Measurements from ENCODE around the gene SLC9A8.

Gene SLC9A8

DNA sequence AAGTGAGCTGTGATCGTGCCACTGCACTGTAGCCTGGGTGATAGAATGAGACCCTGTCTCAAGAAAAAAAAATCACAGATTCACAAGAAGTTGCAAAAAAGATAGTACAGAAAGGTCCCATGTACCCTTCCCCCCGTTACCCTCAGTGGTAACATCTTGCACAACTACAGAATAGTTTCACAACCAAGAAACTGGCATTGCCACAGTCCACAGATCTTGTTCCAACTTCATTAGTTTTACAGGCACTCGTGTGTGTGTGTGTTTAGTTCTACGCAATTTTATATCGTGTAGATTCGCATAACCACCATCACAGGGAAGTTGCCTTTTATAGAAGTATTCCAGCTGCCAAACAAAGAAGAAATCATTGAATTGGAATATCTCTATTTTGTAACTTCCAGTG lies 83.6 kb downstream of the SLC9A8 start:
- Histone ChIP-seq H3K4me3 (ENCODE audit: low read depth in 1 of 2, low read length in 1 of 2) (peak overlapping the region; percentile 31 to 53), H3K27ac (peak overlapping the region; percentile 78), H3K4me1 (ENCODE audit: control insufficient read depth in 1 of 2, insufficient read depth in 1 of 2, low read depth in 1 of 2, low read length in 1 of 2) (peaks cover 56 to 67% of the 10 kb centered on the region in 2 experiments), H3K27me3 (no peaks in the 10 kb centered on the region), H3K9me3 (no peaks in the 10 kb centered on the region), H3K36me3 (no peaks in the 10 kb centered on the region)
- TF ChIP-seq, protein P1, sequence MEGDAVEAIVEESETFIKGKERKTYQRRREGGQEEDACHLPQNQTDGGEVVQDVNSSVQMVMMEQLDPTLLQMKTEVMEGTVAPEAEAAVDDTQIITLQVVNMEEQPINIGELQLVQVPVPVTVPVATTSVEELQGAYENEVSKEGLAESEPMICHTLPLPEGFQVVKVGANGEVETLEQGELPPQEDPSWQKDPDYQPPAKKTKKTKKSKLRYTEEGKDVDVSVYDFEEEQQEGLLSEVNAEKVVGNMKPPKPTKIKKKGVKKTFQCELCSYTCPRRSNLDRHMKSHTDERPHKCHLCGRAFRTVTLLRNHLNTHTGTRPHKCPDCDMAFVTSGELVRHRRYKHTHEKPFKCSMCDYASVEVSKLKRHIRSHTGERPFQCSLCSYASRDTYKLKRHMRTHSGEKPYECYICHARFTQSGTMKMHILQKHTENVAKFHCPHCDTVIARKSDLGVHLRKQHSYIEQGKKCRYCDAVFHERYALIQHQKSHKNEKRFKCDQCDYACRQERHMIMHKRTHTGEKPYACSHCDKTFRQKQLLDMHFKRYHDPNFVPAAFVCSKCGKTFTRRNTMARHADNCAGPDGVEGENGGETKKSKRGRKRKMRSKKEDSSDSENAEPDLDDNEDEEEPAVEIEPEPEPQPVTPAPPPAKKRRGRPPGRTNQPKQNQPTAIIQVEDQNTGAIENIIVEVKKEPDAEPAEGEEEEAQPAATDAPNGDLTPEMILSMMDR (IDR thresholded peaks at IDR 0.05) = no peak

DNA sequence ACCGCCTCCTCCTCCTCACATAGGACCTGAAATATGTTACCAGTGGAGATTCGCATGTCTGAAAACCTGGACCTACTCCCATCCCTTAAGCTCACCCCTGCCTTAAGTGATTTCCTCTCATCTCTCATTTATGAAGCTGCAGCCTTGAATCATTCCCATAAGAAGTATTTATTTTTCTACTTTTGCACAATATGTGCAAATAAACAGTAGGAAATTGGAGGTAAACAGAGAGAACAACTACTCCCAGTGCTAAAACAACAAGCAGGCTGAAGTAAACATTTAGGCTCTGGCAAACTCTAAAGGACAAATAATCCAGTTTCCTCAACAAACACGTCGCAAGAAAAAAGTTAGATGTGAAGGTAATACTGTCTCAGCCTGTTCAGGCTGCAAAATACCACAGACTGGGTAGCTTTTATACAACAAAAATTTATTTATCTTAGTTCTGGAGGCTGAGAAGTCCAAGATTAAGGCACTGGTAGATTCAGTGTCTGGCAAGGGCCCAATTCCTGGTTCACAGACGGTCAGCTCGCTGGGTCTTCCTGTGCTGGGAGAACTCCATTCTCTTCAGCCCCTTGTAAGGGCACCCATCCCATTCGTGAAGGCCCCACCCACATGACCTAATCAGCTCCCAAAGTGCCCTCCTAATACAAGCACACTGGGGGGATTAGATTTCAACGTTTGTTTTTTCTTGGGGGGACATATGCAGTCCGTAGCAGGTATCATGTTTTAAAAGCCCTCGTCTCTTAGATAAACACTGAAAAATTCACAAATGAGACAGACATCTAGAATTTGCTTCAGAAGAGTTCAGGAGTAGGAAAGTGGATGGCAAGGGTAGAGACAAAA lies 87.1 kb downstream of the SLC9A8 start:
- H3K27me3 ChIP-seq = no peaks in the 10 kb centered on the region
- H3K4me3 ChIP-seq (ENCODE audit: low read depth in 1 of 2, low read length in 1 of 2) = no peak overlapping the region
- peaks cover 14% of the 10 kb centered on the region for H3K36me3 ChIP-seq
- H3K27ac ChIP-seq = no peak overlapping the region
- H3K4me1 ChIP-seq (ENCODE audit: control insufficient read depth in 1 of 2, insufficient read depth in 1 of 2, low read depth in 1 of 2, low read length in 1 of 2) = peaks cover 27 to 31% of the 10 kb centered on the region in 2 experiments
- H3K9me3 ChIP-seq = no peaks in the 10 kb centered on the region
- TF ChIP-seq, protein P1 (IDR thresholded peaks at IDR 0.05) = no peak

DNA sequence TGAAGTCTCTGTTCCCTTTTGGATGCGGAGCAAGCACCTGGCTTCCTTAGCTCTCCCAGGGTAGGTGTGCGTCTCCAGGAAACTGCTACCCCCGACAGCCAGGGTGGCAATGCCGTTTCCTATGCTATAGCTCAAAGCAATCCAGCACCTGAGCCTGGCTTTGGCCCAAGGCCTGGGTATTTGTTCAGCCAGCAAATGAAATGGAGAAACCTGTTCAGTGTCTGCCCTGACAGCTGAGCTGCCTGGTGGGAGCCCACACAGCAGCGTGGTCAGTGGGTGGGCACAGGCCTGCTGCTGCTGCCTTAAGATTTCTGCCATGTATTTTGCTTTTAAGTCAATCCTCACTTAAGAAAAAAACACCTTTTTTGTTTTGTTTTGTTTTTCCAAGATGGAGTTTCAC lies 89.0 kb downstream of the SLC9A8 start:
- Histone ChIP-seq H3K4me3 (ENCODE audit: low read depth in 1 of 2, low read length in 1 of 2) (no peak overlapping the region), H3K9me3 (no peaks in the 10 kb centered on the region), H3K36me3 (peaks cover 33% of the 10 kb centered on the region), H3K27ac (no peak overlapping the region), H3K4me1 (ENCODE audit: control insufficient read depth in 1 of 2, insufficient read depth in 1 of 2, low read depth in 1 of 2, low read length in 1 of 2) (peaks cover 10 to 13% of the 10 kb centered on the region in 2 experiments), H3K27me3 (no peaks in the 10 kb centered on the region)
- TF ChIP-seq, protein P1 (IDR thresholded peaks at IDR 0.05) = no peak

DNA sequence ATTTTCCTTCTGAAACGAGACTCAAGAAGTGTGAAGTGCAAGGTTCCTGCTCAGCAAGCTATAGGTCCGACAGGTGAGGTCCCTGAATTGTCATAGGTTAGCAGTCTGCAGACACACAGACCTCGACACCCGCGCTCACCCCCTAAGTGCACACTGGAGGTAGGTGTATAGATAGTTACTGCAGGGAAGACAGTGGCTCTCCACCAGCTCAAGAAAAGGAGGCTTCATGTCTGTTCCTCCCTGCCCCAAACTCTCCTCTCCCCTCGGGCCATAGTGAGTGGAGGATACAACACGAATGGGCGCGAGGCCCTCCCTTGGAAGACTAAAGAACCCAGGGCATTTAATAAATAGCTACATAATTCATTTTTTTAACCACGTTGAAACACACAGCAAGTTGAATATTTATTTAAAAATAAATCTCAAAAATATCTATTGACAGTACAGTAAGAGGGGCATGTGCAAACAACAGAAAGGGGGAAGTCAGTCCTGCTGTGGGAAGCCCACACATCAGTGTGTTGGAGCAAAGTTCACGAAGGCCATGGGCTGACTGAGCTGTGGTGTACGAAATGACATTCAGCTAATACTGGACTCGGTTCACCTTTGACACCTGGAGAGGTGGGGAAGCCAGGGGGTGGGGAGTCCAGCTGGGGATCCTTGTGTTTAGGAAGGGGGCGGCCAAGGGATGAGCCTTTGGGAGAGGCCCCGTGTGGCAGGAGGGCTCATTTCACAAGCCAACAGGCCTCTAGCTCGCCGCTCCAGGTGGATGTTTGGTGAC lies 92.0 kb downstream of the SLC9A8 start:
- Histone ChIP-seq H3K27me3 (no peaks in the 10 kb centered on the region), H3K27ac (no peak overlapping the region), H3K36me3 (peaks cover 62% of the 10 kb centered on the region), H3K4me3 (ENCODE audit: low read depth in 1 of 2, low read length in 1 of 2) (no peak overlapping the region), H3K4me1 (ENCODE audit: control insufficient read depth in 1 of 2, insufficient read depth in 1 of 2, low read depth in 1 of 2, low read length in 1 of 2) (no peaks in the 10 kb centered on the region), H3K9me3 (no peaks in the 10 kb centered on the region)
- TF ChIP-seq, protein P1 (IDR thresholded peaks at IDR 0.05) = no peak

DNA sequence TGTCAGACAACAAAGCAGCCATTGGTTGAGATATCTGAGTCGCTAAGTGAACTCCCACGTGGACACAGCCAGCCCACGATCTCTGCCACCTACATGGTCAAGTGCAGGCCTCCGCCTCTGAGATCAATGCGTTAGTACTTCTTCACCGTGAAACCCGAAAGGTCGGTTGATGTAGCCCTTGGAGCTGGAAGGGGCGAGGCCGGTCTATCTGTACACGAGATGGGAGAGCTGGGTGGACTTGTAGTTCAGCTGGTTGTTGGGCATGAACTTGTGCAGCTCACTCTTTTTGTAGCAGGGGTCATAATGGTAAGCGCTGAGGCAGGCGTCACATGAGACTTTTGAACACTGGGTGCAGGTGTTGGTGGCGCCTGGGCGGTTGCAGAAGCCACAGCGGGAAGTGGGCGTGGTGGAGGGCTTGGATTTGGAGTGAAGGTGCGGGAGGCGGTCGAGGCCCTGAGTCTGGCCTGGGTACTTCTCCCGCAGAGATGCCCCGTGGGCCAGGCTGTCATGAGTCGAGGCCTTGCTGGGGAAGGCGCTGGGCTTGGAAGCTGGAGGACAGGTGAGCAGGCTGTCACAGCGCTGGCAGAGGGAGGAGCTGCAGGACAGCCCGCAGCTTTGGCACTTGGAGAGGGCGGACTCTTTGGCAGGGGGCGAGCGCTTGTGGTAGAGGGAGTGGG lies 92.9 kb downstream of the SLC9A8 start:
- Histone ChIP-seq H3K36me3 (peaks cover 71% of the 10 kb centered on the region), H3K27ac (no peak overlapping the region), H3K9me3 (no peaks in the 10 kb centered on the region), H3K4me1 (ENCODE audit: control insufficient read depth in 1 of 2, insufficient read depth in 1 of 2, low read depth in 1 of 2, low read length in 1 of 2) (no peaks in the 10 kb centered on the region), H3K27me3 (no peaks in the 10 kb centered on the region), H3K4me3 (ENCODE audit: low read depth in 1 of 2, low read length in 1 of 2) (no peak overlapping the region)
- TF ChIP-seq, protein P1 (IDR thresholded peaks at IDR 0.05) = no peak
